HG03520 (cell line): ENCODE measurements around the gene C10orf105.

ENCODE experiments used
- ATAC-seq: cut with Tn5 transposase; IDR thresholded peaks from one replicate; pipeline ENCODE4 v1.9.1; 2021; ENCODE audit warnings: mild to moderate bottlenecking, moderate library complexity; ENCODE audit not compliant: unreplicated experiment

C10orf105 gene

GRCh38 chr10:71737834-71738197, 18.2 kb upstream of the C10orf105 start:
- no peak for ATAC-seq

GRCh38 chr10:71737001-71737833, 17.6 kb upstream of the C10orf105 start:
- ATAC-seq = no peak

GRCh38 chr10:71736570-71736952, 17.0 kb upstream of the C10orf105 start:
- ATAC-seq = no peak

GRCh38 chr10:71735709-71736569, 16.4 kb upstream of the C10orf105 start:
- ATAC-seq = no peak

- ATAC-seq = no peak
These were observed 15.2 kb upstream of the C10orf105 start for GRCh38 chr10:71734797-71735196.

- no peak for ATAC-seq
These were observed 12.2 kb upstream of the C10orf105 start for GRCh38 chr10:71731791-71732190.

- no peak for ATAC-seq
These were observed 9.6 kb upstream of the C10orf105 start for GRCh38 chr10:71729161-71729636.

- peak; percentile 47 for ATAC-seq
These were observed 8.5 kb upstream of the C10orf105 start for GRCh38 chr10:71727738-71728737.

GRCh38 chr10:71727105-71727737, 7.6 kb upstream of the C10orf105 start:
- peak; percentile 36 for ATAC-seq

- no peak for ATAC-seq
These were observed 7.1 kb upstream of the C10orf105 start for GRCh38 chr10:71726580-71727104.

GRCh38 chr10:71725998-71726579, 6.5 kb upstream of the C10orf105 start:
- ATAC-seq = no peak

GRCh38 chr10:71725249-71725648, 5.7 kb upstream of the C10orf105 start:
- ATAC-seq = no peak

GRCh38 chr10:71724539-71724938, 5.0 kb upstream of the C10orf105 start:
- no peak for ATAC-seq

GRCh38 chr10:71723311-71723710, 3.7 kb upstream of the C10orf105 start:
- no peak for ATAC-seq

- no peak for ATAC-seq
These were observed 3.3 kb upstream of the C10orf105 start for GRCh38 chr10:71722849-71723248.

- ATAC-seq = no peak
These were observed 1.7 kb upstream of the C10orf105 start for GRCh38 chr10:71721313-71721712.

- no peak for ATAC-seq
These were observed 710 bp upstream of the C10orf105 start for GRCh38 chr10:71720288-71720687.

- no peak for ATAC-seq
These were observed 536 bp downstream of the C10orf105 start for GRCh38 chr10:71719042-71719441.

GRCh38 chr10:71718165-71718698, 1.3 kb downstream of the C10orf105 start:
- no peak for ATAC-seq
